ENCODE results near the gene COL28A1. TPM values are rescaled to one million over a fixed set of nuclear protein-coding genes. Genes with fewer than 3 reads are reported as not detected.

COL28A1 gene
- total and polyA plus RNA-seq, 3 donors from 2014 or later = 4.0 to 9.2 (median 8.7) TPM

DNA sequence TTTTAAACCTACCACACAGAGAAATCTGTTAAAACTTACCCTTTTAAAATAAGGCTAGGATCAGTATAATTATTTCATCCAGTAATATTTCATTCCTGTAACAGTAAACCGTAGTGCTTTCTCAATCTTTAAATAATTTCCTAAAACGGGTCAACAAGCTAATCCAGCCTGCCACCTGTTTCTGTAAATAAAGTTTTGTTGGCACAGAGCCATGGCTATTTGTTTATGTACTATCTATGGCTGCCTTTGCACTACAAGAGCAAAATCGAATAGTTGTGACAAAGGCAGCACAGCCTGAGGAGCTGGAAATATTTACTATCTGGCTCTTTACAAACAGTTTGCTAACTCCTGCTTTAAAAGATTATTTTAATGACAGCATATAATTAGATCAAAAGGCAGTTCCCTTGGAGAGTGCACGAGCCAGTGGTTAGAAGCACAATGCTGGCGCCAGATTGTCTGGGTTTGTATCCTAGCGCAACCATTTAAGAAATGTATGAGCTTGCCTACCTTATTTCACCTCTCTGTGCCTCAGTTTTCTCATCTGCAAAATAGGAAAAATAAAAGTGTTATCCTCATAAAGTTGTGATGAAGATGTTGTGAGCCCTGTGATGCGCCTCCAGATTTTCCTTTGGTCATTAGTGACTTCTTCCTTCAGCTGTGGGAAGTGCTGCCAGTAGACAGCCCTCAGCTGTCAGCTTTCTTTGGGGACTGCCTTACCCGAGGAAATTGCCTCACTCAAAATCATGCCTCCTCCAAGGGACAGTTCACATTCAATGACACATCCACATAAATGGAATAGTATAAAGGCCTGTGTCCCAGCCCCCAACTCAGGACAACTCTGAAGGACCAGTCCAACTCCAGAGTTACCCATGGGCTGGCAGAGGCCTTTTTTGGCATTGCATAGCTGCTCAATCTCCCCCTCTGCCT, 19.2 kb upstream of the COL28A1 start:
- TF ChIP-seq, protein P1, sequence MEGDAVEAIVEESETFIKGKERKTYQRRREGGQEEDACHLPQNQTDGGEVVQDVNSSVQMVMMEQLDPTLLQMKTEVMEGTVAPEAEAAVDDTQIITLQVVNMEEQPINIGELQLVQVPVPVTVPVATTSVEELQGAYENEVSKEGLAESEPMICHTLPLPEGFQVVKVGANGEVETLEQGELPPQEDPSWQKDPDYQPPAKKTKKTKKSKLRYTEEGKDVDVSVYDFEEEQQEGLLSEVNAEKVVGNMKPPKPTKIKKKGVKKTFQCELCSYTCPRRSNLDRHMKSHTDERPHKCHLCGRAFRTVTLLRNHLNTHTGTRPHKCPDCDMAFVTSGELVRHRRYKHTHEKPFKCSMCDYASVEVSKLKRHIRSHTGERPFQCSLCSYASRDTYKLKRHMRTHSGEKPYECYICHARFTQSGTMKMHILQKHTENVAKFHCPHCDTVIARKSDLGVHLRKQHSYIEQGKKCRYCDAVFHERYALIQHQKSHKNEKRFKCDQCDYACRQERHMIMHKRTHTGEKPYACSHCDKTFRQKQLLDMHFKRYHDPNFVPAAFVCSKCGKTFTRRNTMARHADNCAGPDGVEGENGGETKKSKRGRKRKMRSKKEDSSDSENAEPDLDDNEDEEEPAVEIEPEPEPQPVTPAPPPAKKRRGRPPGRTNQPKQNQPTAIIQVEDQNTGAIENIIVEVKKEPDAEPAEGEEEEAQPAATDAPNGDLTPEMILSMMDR (IDR thresholded peaks at IDR 0.05) = no peak
- no peak for TF ChIP-seq POLR2A (IDR thresholded peaks at IDR 0.05)
- H3K9me3 ChIP-seq = no peaks in the 10 kb centered on the region
- WGBS, 2 donors = 53 to 61% methylated on average over 8 of the region's 8 CpGs
- H3K4me3 ChIP-seq = no peak overlapping the region
- H3K4me1 ChIP-seq = peaks cover 3% of the 10 kb centered on the region
- H3K36me3 ChIP-seq (ENCODE audit: low read depth, missing control alignments) = no peaks in the 10 kb centered on the region
- no peaks in the 10 kb centered on the region for H3K27me3 ChIP-seq
- DNase-seq = no peak
- intact Hi-C loops (cut with DNase I; ENCODE audit: low total_unique reads) = no loop called here
- H3K27ac ChIP-seq = no peak overlapping the region

DNA sequence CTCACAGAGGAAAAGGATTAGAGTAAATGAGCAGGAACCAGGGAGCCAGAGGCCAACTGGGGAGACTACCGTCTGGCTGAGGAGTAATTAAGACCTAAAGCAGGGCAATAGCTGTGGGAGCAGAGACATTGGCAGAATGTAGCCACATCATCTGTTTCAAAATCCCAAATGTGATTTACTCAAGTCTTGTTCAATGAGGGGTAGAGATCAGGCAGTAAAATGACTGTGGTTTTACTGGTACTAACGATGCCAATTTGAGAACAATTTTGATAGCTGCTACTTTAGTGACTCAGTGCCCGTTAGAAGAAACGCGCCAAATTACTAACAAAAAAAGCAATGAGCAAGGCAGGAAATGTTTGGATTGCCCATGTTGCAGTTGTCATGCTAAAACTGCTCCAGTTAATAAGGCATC, 18.4 kb upstream of the COL28A1 start:
- Histone ChIP-seq H3K27ac (no peak overlapping the region), H3K4me1 (peaks cover 3% of the 10 kb centered on the region), H3K9me3 (no peaks in the 10 kb centered on the region), H3K4me3 (no peak overlapping the region), H3K27me3 (no peaks in the 10 kb centered on the region), H3K36me3 (ENCODE audit: low read depth, missing control alignments) (no peaks in the 10 kb centered on the region)
- no peak for DNase-seq
- 62 to 64% methylated on average over 5 of the region's 5 CpGs for WGBS, 2 donors
- intact Hi-C loops (cut with DNase I; ENCODE audit: low total_unique reads) = no loop called here
- no peak for TF ChIP-seq POLR2A (IDR thresholded peaks at IDR 0.05)
- TF ChIP-seq, protein P1 (IDR thresholded peaks at IDR 0.05) = no peak

DNA sequence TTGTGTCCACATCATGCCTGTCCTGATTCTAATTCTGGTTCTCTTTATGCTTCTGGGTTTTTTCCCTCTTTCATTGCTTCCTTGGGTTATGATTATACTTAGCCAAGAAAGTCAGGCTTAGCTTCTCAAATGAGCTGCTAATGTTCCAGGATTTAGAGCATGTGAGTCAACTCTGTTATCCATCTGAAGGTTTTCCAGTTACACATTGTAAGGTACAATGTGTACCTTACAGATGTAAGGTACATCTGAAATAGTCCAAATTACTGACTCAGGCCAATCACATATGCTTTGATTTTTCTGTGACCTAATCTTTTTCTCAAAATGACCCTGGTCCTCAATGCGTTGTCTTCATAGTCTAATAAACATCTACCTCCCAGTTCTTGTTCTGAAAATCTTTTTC, 17.7 kb upstream of the COL28A1 start:
- peaks cover 3% of the 10 kb centered on the region for H3K4me1 ChIP-seq
- no peak overlapping the region for H3K4me3 ChIP-seq
- H3K9me3 ChIP-seq = no peaks in the 10 kb centered on the region
- TF ChIP-seq, protein P1 (IDR thresholded peaks at IDR 0.05) = no peak
- no peak for TF ChIP-seq POLR2A (IDR thresholded peaks at IDR 0.05)
- 44 to 58% methylated on average over 1 of the region's 1 CpG for WGBS, 2 donors
- H3K27ac ChIP-seq = no peak overlapping the region
- no peaks in the 10 kb centered on the region for H3K27me3 ChIP-seq
- intact Hi-C loops (cut with DNase I; ENCODE audit: low total_unique reads) = no loop called here
- DNase-seq = no peak
- no peaks in the 10 kb centered on the region for H3K36me3 ChIP-seq (ENCODE audit: low read depth, missing control alignments)

DNA sequence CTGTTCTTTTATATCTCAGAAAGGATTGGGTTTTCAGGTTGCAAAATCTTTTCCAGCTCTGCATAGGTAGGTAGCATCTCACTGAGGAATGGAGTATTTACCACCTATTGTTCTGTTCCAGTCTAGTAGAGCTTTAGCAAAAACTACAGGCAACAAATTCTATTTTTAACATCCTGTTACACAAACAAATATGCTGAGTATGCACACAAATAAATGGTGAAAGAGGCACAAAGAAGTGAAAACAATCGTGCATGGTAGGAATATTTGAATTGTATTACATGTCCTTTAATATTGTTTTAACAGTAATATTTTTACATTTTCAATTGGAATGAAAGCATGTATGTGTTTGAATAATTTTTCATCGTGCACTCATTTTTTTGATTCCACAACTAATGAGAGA, 16.5 kb upstream of the COL28A1 start:
- intact Hi-C loops (cut with DNase I; ENCODE audit: low total_unique reads) = no loop called here
- peaks cover 3% of the 10 kb centered on the region for H3K4me1 ChIP-seq
- no peak overlapping the region for H3K27ac ChIP-seq
- no peak overlapping the region for H3K4me3 ChIP-seq
- 78% methylated on average over 2 of the region's 2 CpGs for WGBS, 2 donors
- no peaks in the 10 kb centered on the region for H3K9me3 ChIP-seq
- H3K36me3 ChIP-seq (ENCODE audit: low read depth, missing control alignments) = no peaks in the 10 kb centered on the region
- no peaks in the 10 kb centered on the region for H3K27me3 ChIP-seq
- no peak for DNase-seq
- no peak for TF ChIP-seq POLR2A (IDR thresholded peaks at IDR 0.05)
- TF ChIP-seq, protein P1 (IDR thresholded peaks at IDR 0.05) = no peak
